SH-SY5Y (cell line): ENCODE measurements around the gene ZNF316.

Source experiments
- GATA2 ChIP-seq: IDR thresholded peaks from 2 replicates; pipeline ENCODE4 v1.6.1; 2011; ENCODE audit warnings: mild to moderate bottlenecking, low read depth, low read length
- GATA3 ChIP-seq: IDR thresholded peaks from 2 replicates; pipeline ENCODE4 v1.6.1; 2011; ENCODE audit warnings: low read depth, mild to moderate bottlenecking, low read length, moderate library complexity

ZNF316 gene

DNA sequence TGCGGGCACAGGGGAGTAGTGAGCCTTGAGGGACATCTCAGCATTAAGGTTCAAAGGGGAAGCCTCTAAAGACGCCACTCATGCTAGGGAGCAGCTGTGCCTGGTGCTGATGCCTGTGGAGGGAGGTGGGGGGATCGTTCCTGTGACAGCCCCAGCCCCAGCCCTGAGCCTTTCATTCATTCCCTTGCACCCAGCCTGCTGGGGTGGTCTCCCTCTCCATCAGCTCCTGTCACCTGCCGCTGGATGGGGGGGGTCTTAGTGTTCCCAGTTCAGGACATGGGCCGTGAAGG lies 11.6 kb downstream of the ZNF316 start:
- no peak for TF ChIP-seq GATA3
- no peak for TF ChIP-seq GATA2

- no peak for TF ChIP-seq GATA2
- no peak for TF ChIP-seq GATA3
These were observed 12.3 kb downstream of the ZNF316 start for GRCh38 chr7:6649241-6649961.

DNA sequence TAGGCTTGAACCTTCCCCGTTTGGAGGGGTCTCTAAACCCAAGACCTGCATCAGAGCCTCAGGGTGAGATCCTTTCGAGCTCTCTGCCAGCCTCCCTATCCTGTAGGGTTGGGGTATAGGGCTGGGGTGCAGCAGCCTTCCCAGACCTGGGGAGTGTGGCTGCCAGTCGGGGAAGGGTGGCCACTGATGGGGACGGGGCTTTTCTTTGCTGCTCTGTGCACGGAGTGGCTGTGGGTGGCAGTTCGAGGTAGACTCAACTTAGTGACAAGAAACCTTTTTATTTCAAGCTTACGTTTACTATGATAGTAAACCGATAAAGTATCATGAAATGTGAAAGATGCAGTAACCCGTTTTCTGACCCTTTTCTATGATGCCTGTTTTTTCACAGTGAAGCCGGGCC lies 13.0 kb downstream of the ZNF316 start:
- TF ChIP-seq GATA2 (no peak), GATA3 (no peak)

DNA sequence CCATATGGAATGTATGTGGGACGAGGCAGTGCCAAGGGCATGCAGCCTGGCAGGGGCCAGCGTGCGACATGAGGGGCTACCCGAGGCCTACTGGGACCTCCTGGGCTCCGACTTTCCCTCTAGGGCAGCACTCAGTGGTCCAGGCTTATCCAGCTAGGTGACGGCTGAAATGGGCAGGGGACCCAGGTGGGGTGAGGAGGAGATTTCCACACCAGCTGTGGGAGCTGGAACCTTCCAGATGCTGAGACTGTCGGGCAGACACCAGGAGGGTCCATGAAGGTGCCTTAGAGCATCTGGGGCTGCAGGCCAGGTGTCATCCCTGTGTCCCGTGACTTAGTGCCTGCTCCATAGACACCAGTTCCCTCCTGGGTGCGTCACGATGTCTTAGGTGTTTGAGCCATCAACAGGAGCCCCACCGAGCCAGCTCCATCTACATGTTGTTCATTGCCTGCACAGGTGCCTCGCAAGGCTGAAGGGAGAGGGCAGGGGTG lies 13.4 kb downstream of the ZNF316 start:
- no peak for TF ChIP-seq GATA2
- no peak for TF ChIP-seq GATA3

DNA sequence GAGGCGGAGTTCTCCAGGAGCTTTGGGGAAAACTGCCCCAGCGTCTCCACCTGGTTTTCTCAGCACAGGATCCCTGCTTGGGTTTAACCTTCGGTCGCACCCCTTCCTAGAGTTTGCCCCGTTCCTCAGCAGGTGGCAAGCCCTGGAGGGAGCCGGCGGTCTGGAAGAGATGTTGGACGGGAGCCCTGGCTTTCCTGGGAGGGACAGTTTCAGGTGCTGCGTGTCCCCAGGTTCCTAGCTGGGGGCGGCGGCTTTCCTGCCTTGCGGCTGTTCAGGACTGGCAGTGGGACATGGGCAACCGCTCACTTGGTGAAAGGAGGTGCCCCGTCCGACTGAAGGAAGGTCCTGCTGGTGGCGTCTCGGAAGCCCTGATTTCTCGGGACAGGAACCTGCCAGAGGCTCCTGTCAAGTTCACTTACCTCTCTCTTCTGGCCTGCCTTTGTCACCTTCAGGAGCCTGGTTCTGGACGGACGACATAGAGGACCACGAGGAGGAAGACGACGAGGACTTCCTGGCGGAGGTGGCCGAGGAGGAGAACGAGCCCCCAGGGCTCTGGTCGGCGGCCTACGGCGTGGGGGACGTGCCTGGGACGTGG lies 14.8 kb downstream of the ZNF316 start:
- TF ChIP-seq GATA3 = no peak

GRCh38 chr7:6652446-6653011 lies 15.4 kb downstream of the ZNF316 start:
- TF ChIP-seq GATA3 = no peak
- TF ChIP-seq GATA2 = no peak

- no peak for TF ChIP-seq GATA2
- TF ChIP-seq GATA3 = no peak
These were observed 16.2 kb downstream of the ZNF316 start for GRCh38 chr7:6653071-6654003.

- TF ChIP-seq GATA3 (no peak), GATA2 (no peak)
These were observed 17.2 kb downstream of the ZNF316 start for GRCh38 chr7:6654113-6654841.

DNA sequence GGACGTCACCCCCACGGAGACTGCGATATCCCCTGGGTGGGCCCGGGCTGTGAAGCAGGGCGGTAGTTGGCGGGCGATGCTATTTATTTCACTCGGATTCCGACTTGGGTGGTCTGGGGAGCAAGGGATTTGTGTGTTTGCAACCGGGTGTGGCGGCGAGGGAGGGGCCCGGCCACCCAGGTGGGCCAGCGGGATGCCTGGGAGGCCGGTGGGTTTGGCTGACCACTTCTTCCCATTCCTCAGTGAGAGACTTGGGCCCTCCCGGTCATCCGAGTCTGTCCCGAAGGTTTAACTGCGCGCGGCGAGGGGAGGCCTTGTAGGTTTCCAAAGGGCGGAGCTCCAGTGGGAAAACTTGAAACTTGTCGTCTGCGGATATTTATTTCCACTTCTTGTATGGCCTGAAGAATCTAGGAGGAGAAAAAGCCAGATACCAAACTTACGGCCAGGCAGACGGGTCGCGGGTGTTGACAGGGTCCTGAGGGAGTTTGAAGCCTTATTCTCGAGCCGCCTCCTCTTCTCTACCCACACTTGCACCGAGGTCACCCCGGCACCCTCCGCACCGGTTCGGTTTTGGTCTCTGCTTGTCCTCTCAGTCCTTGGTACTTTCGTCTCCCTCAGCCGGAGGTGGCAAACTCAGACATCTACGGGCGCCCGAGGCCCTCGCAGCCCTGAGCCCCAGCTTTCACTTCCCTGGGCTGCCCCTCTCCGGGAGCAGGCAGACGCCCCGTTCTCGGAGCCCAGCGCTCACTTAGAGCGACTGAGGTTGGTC lies 17.9 kb downstream of the ZNF316 start:
- no peak for TF ChIP-seq GATA2
- no peak for TF ChIP-seq GATA3

- TF ChIP-seq GATA3 = no peak
- no peak for TF ChIP-seq GATA2
These were observed 18.7 kb downstream of the ZNF316 start for GRCh38 chr7:6655636-6656385.

- TF ChIP-seq GATA3 (no peak), GATA2 (no peak)
These were observed 19.3 kb downstream of the ZNF316 start for GRCh38 chr7:6656413-6656812.

DNA sequence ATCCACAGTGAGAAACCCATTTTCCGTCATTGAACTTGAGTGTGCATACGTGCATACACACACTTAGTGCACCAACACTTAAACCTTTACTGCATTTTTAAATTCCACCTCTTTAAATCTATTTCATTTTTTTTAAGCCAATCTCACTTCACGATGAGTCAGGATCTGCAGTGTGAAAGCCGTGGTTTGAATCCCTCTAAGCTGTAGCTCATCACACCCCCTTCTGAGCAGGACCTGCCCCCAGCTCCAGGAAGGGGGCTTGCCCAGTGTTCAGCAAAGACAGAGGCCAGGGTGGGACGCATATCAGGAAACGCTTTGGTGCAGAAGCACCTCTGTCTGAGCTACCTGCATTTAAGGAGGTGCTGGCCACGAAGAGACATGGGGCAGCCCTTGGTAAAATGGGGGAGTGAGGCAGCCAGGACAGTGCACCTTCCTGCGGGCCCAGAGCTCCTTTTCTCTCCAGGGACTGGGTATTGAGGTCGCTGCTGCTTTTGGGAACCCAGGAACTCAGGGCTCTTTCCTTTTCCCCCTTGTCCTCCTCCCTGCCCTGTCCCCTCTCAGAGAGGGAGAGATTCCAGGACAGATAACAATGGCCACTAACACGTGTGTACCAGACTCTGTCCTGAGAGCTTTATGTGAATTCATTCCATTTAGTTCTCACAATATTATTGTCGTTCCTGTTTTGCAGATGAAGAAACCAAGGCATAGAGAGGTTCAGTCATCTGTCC lies 21.7 kb downstream of the ZNF316 start:
- TF ChIP-seq GATA3 = no peak; the same call in 1 of the 2 replicates
- peak; percentile 98 for TF ChIP-seq GATA2
